ENCODE results near the gene JAZF1.
A peak's percentile ranks its signal among the peaks of the same experiment; 100 is the strongest.

The JAZF1 gene

DNA sequence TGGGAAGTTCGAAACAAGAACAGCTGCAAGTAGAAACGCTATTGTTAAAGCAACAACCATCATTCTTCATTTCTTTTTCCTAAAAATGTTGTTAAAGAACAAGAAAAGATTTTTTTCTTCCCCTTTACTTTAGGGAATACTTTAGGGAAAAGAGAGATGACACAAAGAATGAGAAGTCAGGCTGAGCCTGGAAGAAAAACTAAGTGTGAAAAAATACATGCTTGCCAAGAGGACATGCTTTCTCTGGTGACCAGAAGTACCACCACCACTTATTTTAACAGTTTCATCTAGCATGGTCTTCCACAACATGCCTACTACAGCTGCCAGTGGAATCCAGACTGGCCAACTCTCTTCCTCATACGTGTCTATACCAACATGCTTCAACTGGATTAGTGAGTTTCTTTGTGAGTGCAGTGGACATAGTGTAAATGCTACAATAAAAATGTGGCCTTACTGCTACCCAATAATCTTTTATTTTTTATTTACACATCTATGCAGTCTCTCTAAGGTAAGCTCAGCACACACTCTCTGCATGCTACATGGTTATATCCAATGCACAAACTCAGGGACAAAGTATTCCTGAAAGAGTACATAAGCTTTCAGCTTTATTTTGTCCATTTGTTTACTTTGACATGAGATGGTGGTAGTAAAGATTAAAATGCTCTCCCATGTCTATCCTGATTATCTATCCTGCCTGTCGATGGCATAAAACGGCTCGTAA is 244.4 kb downstream of the JAZF1 start:
- TF ChIP-seq, protein P1, sequence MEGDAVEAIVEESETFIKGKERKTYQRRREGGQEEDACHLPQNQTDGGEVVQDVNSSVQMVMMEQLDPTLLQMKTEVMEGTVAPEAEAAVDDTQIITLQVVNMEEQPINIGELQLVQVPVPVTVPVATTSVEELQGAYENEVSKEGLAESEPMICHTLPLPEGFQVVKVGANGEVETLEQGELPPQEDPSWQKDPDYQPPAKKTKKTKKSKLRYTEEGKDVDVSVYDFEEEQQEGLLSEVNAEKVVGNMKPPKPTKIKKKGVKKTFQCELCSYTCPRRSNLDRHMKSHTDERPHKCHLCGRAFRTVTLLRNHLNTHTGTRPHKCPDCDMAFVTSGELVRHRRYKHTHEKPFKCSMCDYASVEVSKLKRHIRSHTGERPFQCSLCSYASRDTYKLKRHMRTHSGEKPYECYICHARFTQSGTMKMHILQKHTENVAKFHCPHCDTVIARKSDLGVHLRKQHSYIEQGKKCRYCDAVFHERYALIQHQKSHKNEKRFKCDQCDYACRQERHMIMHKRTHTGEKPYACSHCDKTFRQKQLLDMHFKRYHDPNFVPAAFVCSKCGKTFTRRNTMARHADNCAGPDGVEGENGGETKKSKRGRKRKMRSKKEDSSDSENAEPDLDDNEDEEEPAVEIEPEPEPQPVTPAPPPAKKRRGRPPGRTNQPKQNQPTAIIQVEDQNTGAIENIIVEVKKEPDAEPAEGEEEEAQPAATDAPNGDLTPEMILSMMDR (IDR thresholded peaks at IDR 0.05; ENCODE audit: control insufficient read depth, extremely low read depth, insufficient read depth), result no peak
- peak; percentile 99 for DNase-seq (ENCODE audit: low read depth)
- no peak overlapping the region for H3K4me3 ChIP-seq (ENCODE audit: low read depth, low read length)

DNA sequence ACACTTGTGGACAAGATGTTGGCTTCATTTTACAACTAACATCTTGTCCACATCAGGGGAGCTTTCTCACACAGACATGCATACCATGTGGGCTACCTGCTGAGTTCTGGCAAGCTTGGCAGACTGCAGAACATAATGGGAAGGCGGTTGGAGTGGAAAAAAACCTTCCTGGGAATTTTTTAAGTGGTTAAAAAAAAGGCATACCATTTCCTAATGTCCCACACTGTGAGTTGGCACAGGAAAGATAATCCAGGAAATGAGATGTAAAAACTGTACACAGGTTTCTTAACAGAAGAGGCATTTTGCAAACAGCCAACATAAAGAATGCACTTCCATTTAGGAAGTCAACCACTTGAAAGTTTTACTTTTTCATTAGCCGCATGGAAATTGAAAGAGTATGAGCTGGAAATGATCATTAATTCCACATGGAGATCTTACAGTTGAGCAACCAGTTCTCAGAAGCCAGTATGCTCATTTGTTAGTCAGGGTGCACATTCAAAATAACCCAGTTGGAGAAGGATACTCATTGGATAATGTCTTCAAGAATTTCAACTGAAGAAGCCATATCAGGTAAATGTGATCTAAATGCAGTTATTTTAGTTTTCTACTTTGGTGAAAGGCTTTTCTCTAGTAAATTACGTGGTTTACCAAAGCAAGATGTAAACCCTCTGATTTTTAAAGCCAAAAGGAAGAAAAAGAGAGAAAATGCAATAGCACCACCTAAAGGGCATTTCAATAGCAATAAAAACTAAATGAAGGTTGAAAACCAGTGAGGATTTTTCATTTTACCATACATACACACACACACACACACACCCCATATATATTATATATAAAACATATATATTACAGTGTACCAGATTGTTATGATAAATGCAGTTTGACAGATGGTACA is 246.7 kb downstream of the JAZF1 start:
- no peak overlapping the region for H3K4me3 ChIP-seq (ENCODE audit: low read depth, low read length)
- no peak for DNase-seq (ENCODE audit: low read depth)
- TF ChIP-seq, protein P1 (IDR thresholded peaks at IDR 0.05; ENCODE audit: control insufficient read depth, extremely low read depth, insufficient read depth), result peak; percentile 28; the same call in 1 of the 2 replicates

DNA sequence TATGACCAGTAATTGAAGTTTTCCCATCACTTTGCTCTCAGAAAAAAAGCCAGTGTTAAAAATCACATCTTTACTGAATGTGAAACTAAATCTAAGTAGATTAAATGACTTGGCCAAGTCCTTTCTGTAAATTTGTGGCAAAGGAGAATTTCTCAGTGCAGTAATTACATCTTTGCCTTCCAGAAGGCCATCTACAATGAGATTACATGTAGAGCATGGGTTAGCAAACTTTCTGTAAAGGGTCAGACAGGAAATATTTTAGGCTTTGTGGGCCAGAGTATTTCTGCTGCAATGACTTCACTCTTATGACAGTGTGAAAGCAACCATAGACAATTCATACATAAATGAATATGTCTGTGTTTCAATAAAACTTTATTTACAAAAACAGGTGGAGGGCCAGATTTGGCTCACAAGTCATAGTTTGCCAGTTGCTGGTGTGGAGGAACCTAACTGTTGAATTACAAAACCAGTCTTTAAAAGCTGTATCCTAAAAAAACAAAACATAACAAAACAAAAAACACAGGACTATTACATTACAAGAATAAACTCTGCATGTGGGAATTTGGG is 249.6 kb downstream of the JAZF1 start:
- no peak overlapping the region for H3K4me3 ChIP-seq (ENCODE audit: low read depth, low read length)
- no peak for DNase-seq (ENCODE audit: low read depth)
- TF ChIP-seq, protein P1 (IDR thresholded peaks at IDR 0.05; ENCODE audit: control insufficient read depth, extremely low read depth, insufficient read depth), result no peak

DNA sequence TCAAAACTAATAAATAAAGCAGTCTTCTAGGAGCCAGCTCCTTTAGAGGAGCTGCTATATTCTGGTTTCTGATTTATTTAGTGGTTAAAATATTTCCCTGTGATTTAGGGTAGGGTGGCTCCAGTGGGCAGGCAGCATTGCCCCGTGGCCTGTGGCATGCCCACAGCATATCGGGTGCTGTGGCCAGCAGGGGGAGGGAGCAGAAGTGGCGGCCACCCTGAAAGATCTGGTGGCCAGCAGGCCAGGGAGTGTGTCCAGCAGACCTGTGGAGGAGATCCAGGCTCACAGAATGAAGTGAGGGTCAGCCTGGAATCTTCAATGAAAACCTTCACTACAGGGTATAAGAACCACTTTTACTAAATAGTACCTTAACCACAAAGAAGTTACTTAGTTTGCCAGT is 251.5 kb downstream of the JAZF1 start:
- DNase-seq (ENCODE audit: low read depth), result no peak
- no peak overlapping the region for H3K4me3 ChIP-seq (ENCODE audit: low read depth, low read length)
- TF ChIP-seq, protein P1 (IDR thresholded peaks at IDR 0.05; ENCODE audit: control insufficient read depth, extremely low read depth, insufficient read depth), result 0 out of 2 replicates have a peak, but pooled peaks have one; percentile 6

DNA sequence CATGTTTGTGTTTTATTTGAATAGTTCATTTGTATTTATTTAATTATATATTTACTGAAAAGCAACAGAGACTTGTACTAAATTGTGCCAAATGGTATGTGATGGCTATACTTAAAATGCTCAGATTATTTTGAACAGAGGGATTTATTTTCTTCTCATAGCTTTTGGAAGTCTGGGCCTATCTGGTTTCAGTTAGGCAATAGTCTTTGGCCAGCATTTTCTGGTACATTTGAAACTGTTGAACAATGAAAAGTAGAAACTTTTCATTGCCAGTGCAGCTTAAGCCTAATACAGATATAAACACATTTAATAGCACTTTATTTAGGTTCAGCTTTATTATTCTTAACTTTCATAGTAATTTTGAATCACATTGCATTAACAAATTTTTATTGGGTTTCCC is 252.6 kb downstream of the JAZF1 start:
- no peak for DNase-seq (ENCODE audit: low read depth)
- TF ChIP-seq, protein P1 (IDR thresholded peaks at IDR 0.05; ENCODE audit: control insufficient read depth, extremely low read depth, insufficient read depth), result no peak
- no peak overlapping the region for H3K4me3 ChIP-seq (ENCODE audit: low read depth, low read length)

DNA sequence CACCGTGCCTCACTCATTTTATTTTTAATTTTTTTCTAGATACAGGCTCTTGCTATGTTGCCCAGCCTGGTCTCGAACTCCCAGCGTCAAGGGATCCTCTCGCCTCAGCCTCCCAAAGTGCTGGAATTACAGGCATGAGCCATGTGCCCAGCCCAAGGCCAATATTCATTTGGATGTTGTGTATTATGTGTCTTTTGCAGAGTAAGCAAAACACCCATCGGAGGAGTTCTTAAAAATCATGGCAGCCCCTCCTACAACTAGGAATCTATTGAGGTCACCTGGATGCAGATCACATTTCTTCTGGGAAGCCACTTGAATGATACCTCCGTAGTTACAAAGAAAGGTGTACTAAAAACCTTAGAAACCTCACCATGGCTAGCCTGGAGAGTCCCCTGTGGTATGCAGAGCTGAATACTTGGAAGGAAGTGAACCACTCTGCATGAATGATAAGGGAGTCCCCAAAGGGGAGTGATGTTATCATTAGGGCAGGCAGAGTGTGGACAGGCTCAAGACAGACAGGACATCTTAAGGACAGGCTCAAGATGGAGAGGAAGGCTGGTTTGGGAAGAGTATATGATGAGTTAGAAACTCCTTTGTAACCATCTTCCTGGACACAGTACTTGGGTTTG is 254.9 kb downstream of the JAZF1 start:
- H3K4me3 ChIP-seq (ENCODE audit: low read depth, low read length), result no peak overlapping the region
- no peak for DNase-seq (ENCODE audit: low read depth)

More for the DNA sequence above, 254.9 kb downstream of the JAZF1 start:
- TF ChIP-seq, protein P1 (IDR thresholded peaks at IDR 0.05; ENCODE audit: control insufficient read depth, extremely low read depth, insufficient read depth), result no peak

Measured in LNCaP clone FGC (cell line).